ENCODE measurements around the gene ADAMTS12. TPM values are rescaled to one million over a fixed set of nuclear protein-coding genes. Genes with fewer than 3 reads are reported as not detected.

ADAMTS12 gene
- total and polyA plus RNA-seq, 2 experiments from 2014 or later, result 7.8 to 11.5 TPM

- peaks cover 3% of the 10 kb centered on the region; the same call in 1 of the 2 replicates for H3K4me1 ChIP-seq (ENCODE audit: insufficient read depth)
- no peak overlapping the region for H3K9ac ChIP-seq
- H3F3A ChIP-seq (ENCODE audit: insufficient read depth), result no peaks in the 10 kb centered on the region
- H3K79me2 ChIP-seq (ENCODE audit: insufficient read depth), result no peaks in the 10 kb centered on the region; the same call in 1 of the 2 replicates
- no peaks in the 10 kb centered on the region for H3K27me3 ChIP-seq (replicated peaks; ENCODE audit: insufficient read depth)
- no peaks in the 10 kb centered on the region for H4K20me1 ChIP-seq (ENCODE audit: insufficient read depth)
- H3K9me2 ChIP-seq (ENCODE audit: insufficient read depth), result no peaks in the 10 kb centered on the region
- no peak overlapping the region for H2AFZ ChIP-seq
- TF ChIP-seq EZH2 (IDR thresholded peaks at IDR 0.05; ENCODE audit: insufficient read depth, poor library complexity, severe bottlenecking), result no peak
- TF ChIP-seq EZH2phosphoT487 (IDR thresholded peaks at IDR 0.05; ENCODE audit: insufficient read depth, low read depth), result no peak
- H3K27ac ChIP-seq, result no peak overlapping the region
- no peak overlapping the region for H3K4me3 ChIP-seq
- H3K36me3 ChIP-seq (ENCODE audit: low read depth), result no peaks in the 10 kb centered on the region
- H3K9me3 ChIP-seq (ENCODE audit: low read depth), result no peaks in the 10 kb centered on the region
- 70 to 75% methylated on average over 4 of the region's 4 CpGs for WGBS, 2 experiments (ENCODE audit: low coverage in 1 of 2, low lambda C conversion rate in 2 of 2, missing lambda C conversion rate in 2 of 2)
- H3K4me2 ChIP-seq (ENCODE audit: unreplicated experiment), result no peak overlapping the region
- in situ Hi-C loops (cut with MboI), result no loop called here
- DNase-seq, result no peak
Observed at GRCh38 chr5:33761139-33761538, 130.7 kb downstream of the ADAMTS12 start.

DNA sequence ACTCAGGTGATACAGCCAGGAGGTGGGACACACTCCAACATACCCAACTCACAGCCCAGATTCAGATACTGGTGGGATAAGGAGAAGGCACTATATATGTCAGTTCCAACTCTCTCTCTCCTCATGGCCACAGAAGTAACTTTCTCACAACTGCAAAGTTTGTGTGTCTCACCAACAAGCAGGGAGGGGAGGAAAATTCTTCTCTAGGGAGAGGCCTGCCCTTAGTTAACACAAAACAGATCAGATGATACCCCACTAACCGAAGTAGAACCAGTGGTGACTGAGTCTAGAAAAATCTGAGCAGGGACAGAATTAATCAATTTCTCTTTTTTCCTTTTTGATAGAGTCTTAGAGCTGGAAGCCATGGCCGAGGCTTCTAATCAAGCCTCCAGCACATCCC is 133.1 kb downstream of the ADAMTS12 start:
- TF ChIP-seq EZH2 (IDR thresholded peaks at IDR 0.05; ENCODE audit: insufficient read depth, poor library complexity, severe bottlenecking) (no peak), EZH2phosphoT487 (IDR thresholded peaks at IDR 0.05; ENCODE audit: insufficient read depth, low read depth) (no peak)
- Histone ChIP-seq H3K4me3 (no peak overlapping the region), H4K20me1 (ENCODE audit: insufficient read depth) (no peaks in the 10 kb centered on the region), H3K9ac (no peak overlapping the region), H3F3A (ENCODE audit: insufficient read depth) (no peaks in the 10 kb centered on the region), H3K4me1 (ENCODE audit: insufficient read depth) (peaks cover 3% of the 10 kb centered on the region; the same call in 1 of the 2 replicates), H3K36me3 (ENCODE audit: low read depth) (no peaks in the 10 kb centered on the region), H3K9me2 (ENCODE audit: insufficient read depth) (no peaks in the 10 kb centered on the region), H3K9me3 (ENCODE audit: low read depth) (no peaks in the 10 kb centered on the region), H3K27me3 (replicated peaks; ENCODE audit: insufficient read depth) (no peaks in the 10 kb centered on the region), H3K4me2 (ENCODE audit: unreplicated experiment) (no peak overlapping the region), H3K27ac (no peak overlapping the region), H3K79me2 (ENCODE audit: insufficient read depth) (no peaks in the 10 kb centered on the region; the same call in 1 of the 2 replicates), H2AFZ (no peak overlapping the region)
- in situ Hi-C loops (cut with MboI), result no loop called here
- DNase-seq, result no peak
- WGBS, 2 experiments (ENCODE audit: low coverage in 1 of 2, low lambda C conversion rate in 2 of 2, missing lambda C conversion rate in 2 of 2), result 58 to 61% methylated on average over 2 of the region's 2 CpGs

- 91 to 98% methylated on average over 2 of the region's 2 CpGs for WGBS, 2 experiments (ENCODE audit: low coverage in 1 of 2, low lambda C conversion rate in 2 of 2, missing lambda C conversion rate in 2 of 2)
- H3K9me2 ChIP-seq (ENCODE audit: insufficient read depth), result no peaks in the 10 kb centered on the region
- no peaks in the 10 kb centered on the region for H4K20me1 ChIP-seq (ENCODE audit: insufficient read depth)
Observed at GRCh38 chr5:33756491-33756890, 135.3 kb downstream of the ADAMTS12 start.

GRCh38 chr5:33755231-33755630 is 136.6 kb downstream of the ADAMTS12 start:
- Histone ChIP-seq H3K4me1 (ENCODE audit: insufficient read depth) (no peaks in the 10 kb centered on the region), H3K27me3 (replicated peaks; ENCODE audit: insufficient read depth) (no peaks in the 10 kb centered on the region), H3K9me2 (ENCODE audit: insufficient read depth) (no peaks in the 10 kb centered on the region), H3K79me2 (ENCODE audit: insufficient read depth) (peaks cover 9% of the 10 kb centered on the region), H3K9me3 (ENCODE audit: low read depth) (no peaks in the 10 kb centered on the region), H4K20me1 (ENCODE audit: insufficient read depth) (no peaks in the 10 kb centered on the region), H2AFZ (no peak overlapping the region), H3K4me2 (ENCODE audit: unreplicated experiment) (no peak overlapping the region), H3K4me3 (no peak overlapping the region), H3K9ac (no peak overlapping the region), H3K36me3 (ENCODE audit: low read depth) (no peaks in the 10 kb centered on the region), H3K27ac (no peak overlapping the region), H3F3A (ENCODE audit: insufficient read depth) (no peaks in the 10 kb centered on the region)
- in situ Hi-C loops (cut with MboI), result no loop called here
- WGBS, 2 experiments (ENCODE audit: low coverage in 1 of 2, low lambda C conversion rate in 2 of 2, missing lambda C conversion rate in 2 of 2), result 89 to 100% methylated on average over 1 of the region's 1 CpG
- DNase-seq, result no peak
- no peak for TF ChIP-seq EZH2phosphoT487 (IDR thresholded peaks at IDR 0.05; ENCODE audit: insufficient read depth, low read depth)
- no peak for TF ChIP-seq EZH2 (IDR thresholded peaks at IDR 0.05; ENCODE audit: insufficient read depth, poor library complexity, severe bottlenecking)

More at GRCh38 chr5:33756491-33756890, 135.3 kb downstream of the ADAMTS12 start:
- Histone ChIP-seq H3K27ac (no peak overlapping the region), H3K9me3 (ENCODE audit: low read depth) (no peaks in the 10 kb centered on the region), H2AFZ (no peak overlapping the region), H3F3A (ENCODE audit: insufficient read depth) (no peaks in the 10 kb centered on the region), H3K4me1 (ENCODE audit: insufficient read depth) (peaks cover 3% of the 10 kb centered on the region; the same call in 1 of the 2 replicates), H3K9ac (no peak overlapping the region), H3K4me3 (no peak overlapping the region), H3K36me3 (ENCODE audit: low read depth) (no peaks in the 10 kb centered on the region), H3K4me2 (ENCODE audit: unreplicated experiment) (no peak overlapping the region), H3K79me2 (ENCODE audit: insufficient read depth) (peaks cover 9% of the 10 kb centered on the region), H3K27me3 (replicated peaks; ENCODE audit: insufficient read depth) (no peaks in the 10 kb centered on the region)
- TF ChIP-seq EZH2phosphoT487 (IDR thresholded peaks at IDR 0.05; ENCODE audit: insufficient read depth, low read depth) (no peak), EZH2 (IDR thresholded peaks at IDR 0.05; ENCODE audit: insufficient read depth, poor library complexity, severe bottlenecking) (no peak)
- in situ Hi-C loops (cut with MboI), result no loop called here
- no peak for DNase-seq

DNA sequence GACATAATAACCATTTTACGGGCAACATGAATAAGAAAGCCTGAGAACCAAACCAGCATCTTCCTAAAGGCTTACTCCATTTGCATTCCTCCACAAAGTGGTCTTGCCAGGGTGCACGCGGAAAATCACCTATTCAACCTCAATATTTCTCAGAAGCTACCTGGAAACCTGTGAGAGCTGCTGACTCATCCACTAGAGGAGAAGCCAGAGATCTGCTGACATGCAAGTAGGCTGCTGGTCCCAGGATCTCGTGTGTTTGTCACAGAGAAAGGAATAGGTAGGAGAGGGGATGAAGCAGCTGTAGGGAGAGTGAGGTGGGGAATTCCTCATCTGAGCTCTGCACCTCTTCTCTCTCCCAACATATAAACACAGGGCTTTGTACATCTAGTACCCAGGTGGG is 138.1 kb downstream of the ADAMTS12 start:
- Histone ChIP-seq H2AFZ (no peak overlapping the region), H3K9me2 (ENCODE audit: insufficient read depth) (no peaks in the 10 kb centered on the region), H3K9me3 (ENCODE audit: low read depth) (no peaks in the 10 kb centered on the region), H4K20me1 (ENCODE audit: insufficient read depth) (no peaks in the 10 kb centered on the region), H3F3A (ENCODE audit: insufficient read depth) (no peaks in the 10 kb centered on the region), H3K36me3 (ENCODE audit: low read depth) (no peaks in the 10 kb centered on the region), H3K4me3 (no peak overlapping the region), H3K27ac (no peak overlapping the region), H3K4me1 (ENCODE audit: insufficient read depth) (no peaks in the 10 kb centered on the region), H3K9ac (no peak overlapping the region), H3K4me2 (ENCODE audit: unreplicated experiment) (no peak overlapping the region), H3K79me2 (ENCODE audit: insufficient read depth) (peaks cover 9% of the 10 kb centered on the region; the same call in 1 of the 2 replicates), H3K27me3 (replicated peaks; ENCODE audit: insufficient read depth) (no peaks in the 10 kb centered on the region)
- DNase-seq, result no peak
- WGBS, 2 experiments (ENCODE audit: low coverage in 1 of 2, low lambda C conversion rate in 2 of 2, missing lambda C conversion rate in 2 of 2), result 100% methylated on average over 4 of the region's 4 CpGs
- no peak for TF ChIP-seq EZH2 (IDR thresholded peaks at IDR 0.05; ENCODE audit: insufficient read depth, poor library complexity, severe bottlenecking)
- no peak for TF ChIP-seq EZH2phosphoT487 (IDR thresholded peaks at IDR 0.05; ENCODE audit: insufficient read depth, low read depth)
- in situ Hi-C loops (cut with MboI), result no loop called here

All from GM23248 (cell line).